NOMO-1 (cell line): Measurements from ENCODE around the gene FGF21.

Source experiments
- DNase-seq, 2 experiments: peaks; one replicate each; lab custom pipeline; 2025; ENCODE audit not compliant: unreplicated experiment in 2 of 2; lab: John Stamatoyannopoulos, UW

FGF21 gene

GRCh38 chr19:48728911-48729664, 26.2 kb upstream of the FGF21 start:
- no peak for DNase-seq

GRCh38 chr19:48731452-48731851, 23.9 kb upstream of the FGF21 start:
- DNase-seq, result no peak

- no peak for DNase-seq
Observed at GRCh38 chr19:48734625-48735024, 20.7 kb upstream of the FGF21 start.

GRCh38 chr19:48735031-48735615, 20.2 kb upstream of the FGF21 start:
- no peak for DNase-seq

GRCh38 chr19:48737360-48737998, 17.8 kb upstream of the FGF21 start:
- DNase-seq, result no peak

GRCh38 chr19:48738557-48739403, 16.5 kb upstream of the FGF21 start:
- peak; percentile 79 to 91 for DNase-seq

- DNase-seq, result no peak
Observed at GRCh38 chr19:48739404-48740163, 15.7 kb upstream of the FGF21 start.

- no peak for DNase-seq
Observed at GRCh38 chr19:48740164-48740972, 15.0 kb upstream of the FGF21 start, which contains the start of gene RASIP1. Gene RASIP1 (minus strand): TSS chr19:48740610. CDS start chr19:48740282, 328 bp downstream.

GRCh38 chr19:48741129-48741999, 14.0 kb upstream of the FGF21 start:
- DNase-seq, result no peak

- no peak for DNase-seq
Observed at GRCh38 chr19:48742096-48742495, 13.2 kb upstream of the FGF21 start.

GRCh38 chr19:48745208-48745995, 9.9 kb upstream of the FGF21 start:
- peak; percentile 55 to 61 for DNase-seq

- DNase-seq, result no peak
Observed at GRCh38 chr19:48746110-48746509, 9.2 kb upstream of the FGF21 start.

- peak; percentile 87 to 88 for DNase-seq
Observed at GRCh38 chr19:48746738-48747575, 8.4 kb upstream of the FGF21 start, which contains the start of gene IZUMO1. Gene IZUMO1 (minus strand): TSS chr19:48746909. CDS start chr19:48745859, 1,050 bp downstream.

- DNase-seq, result no peak
Observed at GRCh38 chr19:48749571-48750198, 5.6 kb upstream of the FGF21 start.

- no peak for DNase-seq
Observed at GRCh38 chr19:48750351-48750750, 5.0 kb upstream of the FGF21 start.

GRCh38 chr19:48750771-48751504, 4.4 kb upstream of the FGF21 start:
- no peak for DNase-seq
